Omental fat pad (tissue), 4 donors: ENCODE data around the gene SEMA6B. TPM values are rescaled to one million over a fixed set of nuclear protein-coding genes. Genes with fewer than 3 reads are reported as not detected.

Experiments
- ATAC-seq: fragments of 150-250 bp; one replicate; pipeline ENCODE4 v1.9.1; 2016; ENCODE audit warnings: mild to moderate bottlenecking, moderate library complexity; ENCODE audit not compliant: low FRiP score
- DNase-seq: peaks from one replicate; pipeline ENCODE4 v3.0.0-alpha.2; 2019; ENCODE audit warnings: low spot score
- CTCF ChIP-seq, 3 donors: fragments of 450-650 bp; IDR thresholded peaks; one replicate each; pipeline ENCODE4 v1.5.1; 2016 to 2017; ENCODE audit warnings: antibody characterized with exemption in 3 of 3, mild to moderate bottlenecking in 3 of 3, moderate library complexity in 2 of 3
- total RNA-seq, 4 donors: library from RNA; depleted of rRNA; stranded (reverse); fragments of >200 nt; gene quantifications; one replicate each; pipeline ENCODE4 v1.1.0, GENCODE V29; 2016

SEMA6B gene
- total RNA-seq, 4 donors from 2014 or later, result 4.4 to 39.3 (median 10.9) TPM

GRCh38 chr19:4511300-4512054 lies 48.0 kb downstream of the SEMA6B start:
- ATAC-seq, result no peak
- DNase-seq, result no peak
- no peak for TF ChIP-seq CTCF (IDR thresholded peaks at IDR 0.05)

- no peak for TF ChIP-seq CTCF (IDR thresholded peaks at IDR 0.05)
- no peak for ATAC-seq
- DNase-seq, result no peak
Measured at GRCh38 chr19:4510435-4511255, 48.8 kb downstream of the SEMA6B start.

GRCh38 chr19:4508698-4509097 lies 50.8 kb downstream of the SEMA6B start:
- DNase-seq, result no peak
- no peak for ATAC-seq
- TF ChIP-seq CTCF (IDR thresholded peaks at IDR 0.05), result no peak

GRCh38 chr19:4507804-4508203 lies 51.7 kb downstream of the SEMA6B start:
- no peak for TF ChIP-seq CTCF (IDR thresholded peaks at IDR 0.05)
- no peak for DNase-seq
- no peak for ATAC-seq

- no peak for DNase-seq
- TF ChIP-seq CTCF (IDR thresholded peaks at IDR 0.05), result no peak
- ATAC-seq, result no peak
Measured at GRCh38 chr19:4507150-4507452, 52.4 kb downstream of the SEMA6B start.

GRCh38 chr19:4506449-4507149 lies 52.9 kb downstream of the SEMA6B start:
- no peak for TF ChIP-seq CTCF (IDR thresholded peaks at IDR 0.05)
- DNase-seq, result no peak
- ATAC-seq, result no peak
